SK-N-MC (cell line): ENCODE results near the gene HSPA1L.

Experiments used
- EZH2 ChIP-seq: fragments of 200-600 bp; sonication (generic); IDR thresholded peaks from one replicate; pipeline ENCODE4 v1.6.1; 2017; ENCODE audit warnings: antibody characterized with exemption
- FOXP2 ChIP-seq: optimal IDR thresholded peaks from 2 replicates; pipeline ENCODE3; 2011; ENCODE audit warnings: mild to moderate bottlenecking, moderate library complexity; ENCODE audit not compliant: insufficient read depth; ENCODE audit errors: extremely low read length, control extremely low read depth

- no peak for TF ChIP-seq EZH2
- no peak for TF ChIP-seq FOXP2
Observed at GRCh38 chr6:31811645-31812044, 3.4 kb downstream of the HSPA1L start.
